GM21528 (cell line): ENCODE measurements around the gene THBD.

Experiments used
- ATAC-seq: cut with Tn5 transposase; IDR thresholded peaks from one replicate; pipeline ENCODE4 v1.9.1; 2021; ENCODE audit warnings: mild to moderate bottlenecking, moderate library complexity; ENCODE audit not compliant: unreplicated experiment, low FRiP score

THBD gene

GRCh38 chr20:23085436-23086055 lies 36.1 kb upstream of the THBD start:
- ATAC-seq = no peak

GRCh38 chr20:23084845-23085365 lies 35.4 kb upstream of the THBD start:
- ATAC-seq = no peak

DNA sequence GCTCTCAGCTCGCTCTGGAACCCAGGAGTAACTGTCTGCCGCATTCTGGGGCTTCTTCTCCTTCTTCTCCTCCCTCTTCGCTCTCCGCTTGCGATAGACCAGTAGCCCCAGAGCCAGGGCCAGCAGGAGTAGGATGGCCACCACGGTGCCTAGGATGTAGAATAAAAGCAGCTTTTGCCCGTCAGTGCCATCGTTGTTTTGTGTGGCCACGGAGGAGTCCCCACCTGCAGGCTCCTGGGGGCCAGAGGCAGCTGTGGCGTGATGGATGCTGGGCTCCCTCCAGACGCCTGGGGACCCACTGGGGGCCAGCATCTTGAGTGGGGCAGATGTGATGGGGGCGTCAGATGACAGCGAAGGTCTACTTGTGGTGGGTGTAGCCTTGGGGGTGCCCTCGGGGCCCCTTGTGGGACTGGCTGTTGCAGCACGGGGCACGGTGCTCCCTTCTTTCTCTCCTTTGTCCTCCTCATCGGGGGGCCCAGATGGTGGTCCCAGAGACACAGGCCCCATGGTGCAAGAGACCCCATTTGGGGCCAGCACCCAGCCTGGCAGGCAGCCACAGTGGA lies 34.9 kb upstream of the THBD start:
- no peak for ATAC-seq

- ATAC-seq = no peak
Observed at GRCh38 chr20:23083553-23084220, 34.2 kb upstream of the THBD start.

GRCh38 chr20:23082846-23083552 lies 33.5 kb upstream of the THBD start:
- no peak for ATAC-seq

- ATAC-seq = no peak
Observed at GRCh38 chr20:23081263-23081819, 31.9 kb upstream of the THBD start.

- ATAC-seq = no peak
Observed at GRCh38 chr20:23080521-23080920, 31.0 kb upstream of the THBD start.

- ATAC-seq = no peak
Observed at GRCh38 chr20:23079926-23080325, 30.5 kb upstream of the THBD start.

GRCh38 chr20:23079016-23079351 lies 29.5 kb upstream of the THBD start:
- ATAC-seq = no peak

- ATAC-seq = no peak
Observed at GRCh38 chr20:23078351-23079015, 29.0 kb upstream of the THBD start.

DNA sequence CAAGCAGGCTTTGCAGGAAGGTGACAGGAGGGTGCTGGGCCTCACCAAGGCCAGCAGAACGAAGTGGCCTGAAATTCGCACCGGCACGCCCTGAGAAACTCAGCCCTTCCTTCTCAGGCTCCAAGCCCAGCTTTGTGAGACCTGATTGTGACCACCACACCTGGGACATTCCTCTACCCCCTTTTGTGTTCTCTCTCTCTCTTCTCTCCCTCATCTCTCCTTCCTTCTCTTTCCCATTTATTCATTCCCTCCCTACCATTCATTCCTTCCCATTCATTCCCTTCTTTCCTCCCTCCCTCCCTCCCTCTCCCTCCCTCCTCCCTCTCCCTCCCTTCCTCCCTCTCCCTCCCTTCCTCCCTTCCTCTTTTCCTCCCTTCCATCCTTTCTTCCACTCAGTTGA lies 27.8 kb upstream of the THBD start:
- ATAC-seq = no peak

DNA sequence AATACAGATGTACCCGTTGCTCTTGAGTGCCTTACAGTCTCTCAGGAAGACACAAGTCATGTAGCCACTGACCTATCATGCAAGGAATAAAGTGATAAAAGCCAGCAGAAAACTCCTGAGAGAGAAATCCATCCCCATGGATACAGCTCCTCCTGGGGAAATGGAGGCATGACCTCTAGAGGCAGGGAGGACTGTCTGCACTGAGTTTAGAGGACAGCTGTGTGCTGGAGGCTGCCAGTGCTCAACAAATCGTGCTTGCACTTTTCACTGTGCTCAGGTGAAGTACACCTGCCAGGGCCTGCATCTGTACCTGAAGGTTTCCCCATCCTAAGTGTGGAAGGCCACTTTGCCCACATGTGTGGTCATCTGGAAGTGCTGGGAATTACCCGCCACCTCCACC lies 24.6 kb upstream of the THBD start:
- ATAC-seq = no peak

GRCh38 chr20:23072892-23073586 lies 23.6 kb upstream of the THBD start:
- ATAC-seq = no peak

GRCh38 chr20:23071996-23072395 lies 22.5 kb upstream of the THBD start:
- ATAC-seq = no peak

DNA sequence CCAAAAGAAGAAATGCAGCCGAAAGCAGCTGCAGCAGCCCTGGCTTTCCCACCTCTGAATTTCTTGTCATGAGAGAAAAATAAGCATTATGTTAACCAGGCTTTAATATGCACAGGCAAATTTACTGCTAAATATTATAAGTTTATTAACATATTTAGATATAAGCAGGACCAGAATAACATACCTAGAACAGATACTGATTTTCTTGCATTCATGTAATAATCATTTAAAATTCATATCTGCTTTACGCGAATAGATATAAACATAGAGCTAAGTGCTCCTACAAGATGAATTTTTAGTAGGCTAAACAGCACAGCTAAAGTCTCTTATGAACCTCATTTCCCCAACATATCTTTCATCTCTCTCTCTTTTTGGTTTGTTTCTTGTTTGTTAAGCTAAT lies 21.9 kb upstream of the THBD start:
- no peak for ATAC-seq

GRCh38 chr20:23069108-23069507 lies 19.6 kb upstream of the THBD start:
- ATAC-seq = no peak

DNA sequence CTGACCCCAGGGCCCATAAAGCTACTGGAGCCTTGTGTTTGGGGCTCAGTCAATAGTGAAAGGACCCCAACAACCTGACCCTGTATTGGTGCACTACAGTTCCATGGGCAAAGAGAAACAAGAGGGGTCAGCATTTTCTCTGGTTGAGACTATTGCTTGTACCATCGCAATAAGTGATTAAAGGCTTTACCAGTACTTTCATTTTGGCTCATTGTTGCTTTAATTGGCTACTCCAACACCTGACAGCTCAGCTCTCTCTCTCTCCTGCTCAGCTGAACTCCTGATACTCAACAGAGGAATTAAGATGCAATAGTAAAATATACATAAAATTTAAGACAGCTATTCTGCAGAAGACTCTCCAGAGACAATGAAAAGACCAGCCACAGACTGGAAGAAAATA lies 18.8 kb upstream of the THBD start:
- no peak for ATAC-seq

DNA sequence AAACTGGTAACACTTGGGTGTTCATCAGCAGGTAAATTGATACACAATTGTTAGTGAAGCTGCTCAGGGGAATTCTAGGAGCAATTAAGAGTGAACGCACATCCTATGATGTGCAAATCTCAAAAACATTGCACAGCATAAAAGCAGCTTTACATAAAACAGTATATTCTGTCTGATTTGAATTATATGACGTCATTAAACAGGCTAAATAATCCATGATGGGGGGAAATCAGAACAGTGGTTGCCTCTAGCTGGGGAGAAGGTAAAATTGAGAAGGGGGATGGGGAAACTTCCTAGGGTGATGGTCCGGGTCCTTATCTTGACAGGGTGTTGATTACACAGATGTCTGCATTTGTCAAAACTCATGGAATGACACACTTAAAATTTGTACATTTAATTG lies 17.3 kb upstream of the THBD start:
- ATAC-seq = no peak

GRCh38 chr20:23065266-23066201 lies 16.1 kb upstream of the THBD start:
- ATAC-seq = no peak
